Measurements from ENCODE around the gene RALY.

DNA sequence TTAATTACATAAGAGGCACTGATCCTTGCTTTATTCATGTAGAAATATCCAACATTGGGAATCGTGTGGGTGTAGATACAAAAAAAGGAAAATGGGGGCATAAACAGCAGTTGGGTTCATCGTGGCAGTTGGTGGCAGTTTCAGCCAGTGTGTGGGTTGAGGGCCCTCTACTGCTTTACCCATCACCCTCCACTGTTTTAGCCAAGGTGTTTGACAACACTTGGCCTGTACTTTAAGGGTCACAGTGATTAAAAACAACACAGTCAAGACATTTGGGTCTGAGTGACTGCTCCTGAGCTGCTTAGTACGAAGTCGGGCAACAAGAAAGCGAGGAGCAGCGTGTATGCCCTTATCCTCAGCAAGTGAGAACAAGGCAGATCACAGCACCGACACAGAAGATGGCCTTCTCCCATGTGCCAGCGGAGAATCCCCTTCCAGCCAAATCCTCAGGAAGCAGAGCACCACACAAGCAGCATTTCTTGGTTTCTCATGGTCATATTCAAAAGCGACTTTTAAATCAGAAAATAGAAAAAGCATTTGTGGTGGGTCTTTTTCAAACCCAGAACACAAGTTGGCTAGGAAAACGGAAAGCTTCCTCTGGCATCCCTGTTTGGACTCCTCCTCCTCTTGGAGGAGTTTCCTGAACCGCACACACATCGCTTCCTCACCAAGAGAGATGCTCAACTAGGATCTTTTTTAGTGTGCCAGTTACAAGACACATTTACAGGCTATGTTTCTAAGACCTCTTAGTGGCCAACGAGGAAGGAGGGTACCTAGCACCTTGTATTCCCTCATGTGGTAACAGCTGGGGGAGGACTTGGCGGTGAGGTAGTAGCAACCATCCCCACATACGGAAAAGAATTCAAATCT is 94.8 kb downstream of the RALY start:
- TF ChIP-seq, protein P1, sequence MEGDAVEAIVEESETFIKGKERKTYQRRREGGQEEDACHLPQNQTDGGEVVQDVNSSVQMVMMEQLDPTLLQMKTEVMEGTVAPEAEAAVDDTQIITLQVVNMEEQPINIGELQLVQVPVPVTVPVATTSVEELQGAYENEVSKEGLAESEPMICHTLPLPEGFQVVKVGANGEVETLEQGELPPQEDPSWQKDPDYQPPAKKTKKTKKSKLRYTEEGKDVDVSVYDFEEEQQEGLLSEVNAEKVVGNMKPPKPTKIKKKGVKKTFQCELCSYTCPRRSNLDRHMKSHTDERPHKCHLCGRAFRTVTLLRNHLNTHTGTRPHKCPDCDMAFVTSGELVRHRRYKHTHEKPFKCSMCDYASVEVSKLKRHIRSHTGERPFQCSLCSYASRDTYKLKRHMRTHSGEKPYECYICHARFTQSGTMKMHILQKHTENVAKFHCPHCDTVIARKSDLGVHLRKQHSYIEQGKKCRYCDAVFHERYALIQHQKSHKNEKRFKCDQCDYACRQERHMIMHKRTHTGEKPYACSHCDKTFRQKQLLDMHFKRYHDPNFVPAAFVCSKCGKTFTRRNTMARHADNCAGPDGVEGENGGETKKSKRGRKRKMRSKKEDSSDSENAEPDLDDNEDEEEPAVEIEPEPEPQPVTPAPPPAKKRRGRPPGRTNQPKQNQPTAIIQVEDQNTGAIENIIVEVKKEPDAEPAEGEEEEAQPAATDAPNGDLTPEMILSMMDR (IDR thresholded peaks at IDR 0.05) = no peak
- no peak for TF ChIP-seq POLR2AphosphoS5 (IDR thresholded peaks at IDR 0.05; ENCODE audit: insufficient read depth in 1 of 2, low read depth in 1 of 2)
- no peak for TF ChIP-seq POLR2A (IDR thresholded peaks at IDR 0.05)
